ENCODE data around the gene TNFRSF25.
A peak's percentile ranks its signal among the peaks of the same experiment; 100 is the strongest.

The TNFRSF25 gene

GRCh38 chr1:6472391-6472790, 6.4 kb upstream of the TNFRSF25 start:
- H3K27ac Mint-ChIP-seq = no peak overlapping the region
- no peaks in the 10 kb centered on the region for H3K27me3 Mint-ChIP-seq (ENCODE audit: low read depth)
- no peak overlapping the region for H3K4me3 Mint-ChIP-seq
- DNase-seq (ENCODE audit: low spot score) = no peak
- peaks cover 1% of the 10 kb centered on the region for H3K4me1 Mint-ChIP-seq (ENCODE audit: low read depth)
- H3K9me3 Mint-ChIP-seq = no peaks in the 10 kb centered on the region
- no peaks in the 10 kb centered on the region for H3K36me3 Mint-ChIP-seq (ENCODE audit: low read depth)

GRCh38 chr1:6471970-6472368, 6.0 kb upstream of the TNFRSF25 start:
- Mint-ChIP-seq H3K27me3 (ENCODE audit: low read depth) (no peaks in the 10 kb centered on the region), H3K4me3 (no peak overlapping the region), H3K4me1 (ENCODE audit: low read depth) (peaks cover 1% of the 10 kb centered on the region), H3K36me3 (ENCODE audit: low read depth) (no peaks in the 10 kb centered on the region), H3K9me3 (no peaks in the 10 kb centered on the region), H3K27ac (no peak overlapping the region)
- no peak for DNase-seq (ENCODE audit: low spot score)

GRCh38 chr1:6471086-6471969, 5.4 kb upstream of the TNFRSF25 start:
- Mint-ChIP-seq H3K4me3 (no peak overlapping the region), H3K4me1 (ENCODE audit: low read depth) (peaks cover 1% of the 10 kb centered on the region), H3K27me3 (ENCODE audit: low read depth) (no peaks in the 10 kb centered on the region), H3K27ac (no peak overlapping the region), H3K36me3 (ENCODE audit: low read depth) (no peaks in the 10 kb centered on the region), H3K9me3 (no peaks in the 10 kb centered on the region)
- DNase-seq (ENCODE audit: low spot score) = no peak

GRCh38 chr1:6470132-6471085, 4.4 kb upstream of the TNFRSF25 start:
- no peaks in the 10 kb centered on the region for H3K4me1 Mint-ChIP-seq (ENCODE audit: low read depth)
- H3K27me3 Mint-ChIP-seq (ENCODE audit: low read depth) = no peaks in the 10 kb centered on the region
- DNase-seq (ENCODE audit: low spot score) = no peak
- H3K4me3 Mint-ChIP-seq = no peak overlapping the region
- H3K27ac Mint-ChIP-seq = no peak overlapping the region
- no peaks in the 10 kb centered on the region for H3K9me3 Mint-ChIP-seq
- H3K36me3 Mint-ChIP-seq (ENCODE audit: low read depth) = peaks cover 2% of the 10 kb centered on the region

- no peaks in the 10 kb centered on the region for H3K9me3 Mint-ChIP-seq
- no peak overlapping the region for H3K27ac Mint-ChIP-seq
- no peaks in the 10 kb centered on the region for H3K27me3 Mint-ChIP-seq (ENCODE audit: low read depth)
- H3K4me1 Mint-ChIP-seq (ENCODE audit: low read depth) = peaks cover 10% of the 10 kb centered on the region
- H3K36me3 Mint-ChIP-seq (ENCODE audit: low read depth) = peaks cover 13% of the 10 kb centered on the region
- no peak overlapping the region for H3K4me3 Mint-ChIP-seq
- no peak for DNase-seq (ENCODE audit: low spot score)
These were observed 2.9 kb upstream of the TNFRSF25 start for GRCh38 chr1:6468729-6469461.

- H3K4me3 Mint-ChIP-seq = no peak overlapping the region
- no peak overlapping the region for H3K27ac Mint-ChIP-seq
These were observed 2.0 kb upstream of the TNFRSF25 start for GRCh38 chr1:6467744-6468688.

GRCh38 chr1:6467224-6467623, 1.3 kb upstream of the TNFRSF25 start:
- no peak overlapping the region for H3K4me3 Mint-ChIP-seq
- H3K36me3 Mint-ChIP-seq (ENCODE audit: low read depth) = peaks cover 24% of the 10 kb centered on the region
- peak overlapping the region; percentile 34 for H3K27ac Mint-ChIP-seq
- peaks cover 19% of the 10 kb centered on the region for H3K4me1 Mint-ChIP-seq (ENCODE audit: low read depth)
- no peak for DNase-seq (ENCODE audit: low spot score)
- H3K9me3 Mint-ChIP-seq = no peaks in the 10 kb centered on the region
- H3K27me3 Mint-ChIP-seq (ENCODE audit: low read depth) = no peaks in the 10 kb centered on the region

More at GRCh38 chr1:6467744-6468688, 2.0 kb upstream of the TNFRSF25 start:
- no peak for DNase-seq (ENCODE audit: low spot score)
- no peaks in the 10 kb centered on the region for H3K9me3 Mint-ChIP-seq
- no peaks in the 10 kb centered on the region for H3K27me3 Mint-ChIP-seq (ENCODE audit: low read depth)
- H3K4me1 Mint-ChIP-seq (ENCODE audit: low read depth) = peaks cover 14% of the 10 kb centered on the region
- peaks cover 17% of the 10 kb centered on the region for H3K36me3 Mint-ChIP-seq (ENCODE audit: low read depth)

- Mint-ChIP-seq H3K27me3 (ENCODE audit: low read depth) (no peaks in the 10 kb centered on the region), H3K4me3 (peak overlapping the region; percentile 63)
These were observed 778 bp upstream of the TNFRSF25 start for GRCh38 chr1:6466751-6467150.

GRCh38 chr1:6465461-6466005, 440 bp downstream of the TNFRSF25 start:
- H3K36me3 Mint-ChIP-seq (ENCODE audit: low read depth) = peaks cover 37% of the 10 kb centered on the region
- H3K4me1 Mint-ChIP-seq (ENCODE audit: low read depth) = peaks cover 26% of the 10 kb centered on the region
- peak; percentile 30 for DNase-seq (ENCODE audit: low spot score)

More at GRCh38 chr1:6466751-6467150, 778 bp upstream of the TNFRSF25 start:
- Mint-ChIP-seq H3K4me1 (ENCODE audit: low read depth) (peaks cover 20% of the 10 kb centered on the region), H3K36me3 (ENCODE audit: low read depth) (peaks cover 27% of the 10 kb centered on the region), H3K27ac (peak overlapping the region; percentile 34), H3K9me3 (no peaks in the 10 kb centered on the region)
- no peak for DNase-seq (ENCODE audit: low spot score)

GRCh38 chr1:6464915-6465314, 1.1 kb downstream of the TNFRSF25 start:
- peaks cover 31% of the 10 kb centered on the region for H3K4me1 Mint-ChIP-seq (ENCODE audit: low read depth)
- H3K27me3 Mint-ChIP-seq (ENCODE audit: low read depth) = no peaks in the 10 kb centered on the region
- DNase-seq (ENCODE audit: low spot score) = no peak
- H3K27ac Mint-ChIP-seq = peak overlapping the region; percentile 82
- H3K9me3 Mint-ChIP-seq = no peaks in the 10 kb centered on the region
- peaks cover 40% of the 10 kb centered on the region for H3K36me3 Mint-ChIP-seq (ENCODE audit: low read depth)
- H3K4me3 Mint-ChIP-seq = peak overlapping the region; percentile 96

More at GRCh38 chr1:6465461-6466005, 440 bp downstream of the TNFRSF25 start:
- H3K27me3 Mint-ChIP-seq (ENCODE audit: low read depth) = no peaks in the 10 kb centered on the region
- no peaks in the 10 kb centered on the region for H3K9me3 Mint-ChIP-seq
- H3K27ac Mint-ChIP-seq = peak overlapping the region; percentile 82
- H3K4me3 Mint-ChIP-seq = peak overlapping the region; percentile 96

- H3K27me3 Mint-ChIP-seq (ENCODE audit: low read depth) = peaks cover 3% of the 10 kb centered on the region
- peaks cover 34% of the 10 kb centered on the region for H3K4me1 Mint-ChIP-seq (ENCODE audit: low read depth)
- peak overlapping the region; percentile 82 for H3K27ac Mint-ChIP-seq
- peak overlapping the region; percentile 96 for H3K4me3 Mint-ChIP-seq
- no peaks in the 10 kb centered on the region for H3K9me3 Mint-ChIP-seq
- DNase-seq (ENCODE audit: low spot score) = peak; percentile 29
- H3K36me3 Mint-ChIP-seq (ENCODE audit: low read depth) = peaks cover 40% of the 10 kb centered on the region
These were observed 1.5 kb downstream of the TNFRSF25 start for GRCh38 chr1:6464514-6464836.

GRCh38 chr1:6463120-6463412, 2.9 kb downstream of the TNFRSF25 start:
- peak overlapping the region; percentile 27 for H3K27ac Mint-ChIP-seq
- peaks cover 38% of the 10 kb centered on the region for H3K4me1 Mint-ChIP-seq (ENCODE audit: low read depth)
- H3K9me3 Mint-ChIP-seq = no peaks in the 10 kb centered on the region
- H3K27me3 Mint-ChIP-seq (ENCODE audit: low read depth) = peaks cover 4% of the 10 kb centered on the region
- H3K4me3 Mint-ChIP-seq = peak overlapping the region; percentile 44
- H3K36me3 Mint-ChIP-seq (ENCODE audit: low read depth) = peaks cover 40% of the 10 kb centered on the region
- DNase-seq (ENCODE audit: low spot score) = no peak

All from T-helper 2 cell treated with Interferon-gamma antibody and Interleukin-4, amounts not matched to agents 5 μg/mL and 100 μg/mL, for 36 hours (primary cell).